ENCODE data around the gene NAALAD2. TPM values are rescaled to one million over a fixed set of nuclear protein-coding genes. Genes with fewer than 3 reads are reported as not detected.
"Not testable (repeated sequence)": the region's sequence is repeated elsewhere in the genome, so short reads cannot be mapped to it uniquely, and the experiment has no call there.

NAALAD2 gene
- total RNA-seq, 1 experiment from 2014 or later, result 3.9 TPM

DNA sequence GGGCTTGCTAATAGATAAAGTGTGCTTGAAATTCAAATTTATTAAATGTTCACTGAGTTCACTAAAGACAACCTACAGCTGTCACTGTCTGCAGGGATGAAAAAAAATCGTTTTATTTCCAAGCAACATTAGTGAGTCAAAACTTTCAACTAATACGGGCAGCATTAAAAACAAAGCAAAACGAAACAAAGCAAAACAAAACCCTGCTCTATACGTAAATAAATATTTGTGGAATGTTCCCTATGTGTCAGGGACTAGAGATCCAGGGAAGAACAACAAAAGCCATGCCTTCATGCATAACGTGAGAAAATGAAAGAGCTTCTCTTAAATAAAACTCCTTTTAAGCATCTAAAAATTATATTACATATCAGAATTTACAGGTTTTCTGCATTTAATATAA is 553 bp downstream of the NAALAD2 start:
- H3K36me3 ChIP-seq (ENCODE audit: insufficient read depth, low read length, poor library complexity, severe bottlenecking), result no peaks in the 10 kb centered on the region
- intact Hi-C loops (cut with micrococcal nuclease; ENCODE audit: unreplicated experiment), result no loop called here
- no peak for DNase-seq (ENCODE audit: low spot score)
- no peak for TF ChIP-seq EZH2 (IDR thresholded peaks at IDR 0.05; ENCODE audit: borderline replicate concordance, low read depth, low read length, poor library complexity, severe bottlenecking)
- TF ChIP-seq CTCF (conservative IDR thresholded peaks at IDR 0.05; ENCODE audit: low read depth, low read length), result no peak
- ChIA-PET CTCF (no interaction called here), POLR2A (ENCODE audit: low non-redundant PET) (no interaction called here)
- H3K4me3 ChIP-seq (ENCODE audit: low read depth, low read length, poor library complexity, severe bottlenecking), result peak overlapping the region; percentile 57
- BruUV-seq (replicated peaks), result no TSS peak
- peaks cover 6% of the 10 kb centered on the region for H3K27me3 ChIP-seq (replicated peaks; ENCODE audit: insufficient read depth, low read depth, low read length, poor library complexity)
- no peaks in the 10 kb centered on the region for H3K9me3 ChIP-seq (ENCODE audit: low read depth, low read length, poor library complexity, severe bottlenecking)
- peaks cover 5% of the 10 kb centered on the region for H3K4me1 ChIP-seq (ENCODE audit: insufficient read depth, low read length, poor library complexity, severe bottlenecking)
- peak overlapping the region; percentile 29 for H3K27ac ChIP-seq (ENCODE audit: low read depth, low read length, poor library complexity, severe bottlenecking)

- H3K4me1 ChIP-seq (ENCODE audit: insufficient read depth, low read length, poor library complexity, severe bottlenecking), result no peaks in the 10 kb centered on the region
- no TSS peak for BruUV-seq (replicated peaks)
- H3K27ac ChIP-seq (ENCODE audit: low read depth, low read length, poor library complexity, severe bottlenecking), result no peak overlapping the region
- H3K27me3 ChIP-seq (replicated peaks; ENCODE audit: insufficient read depth, low read depth, low read length, poor library complexity), result no peaks in the 10 kb centered on the region
- TF ChIP-seq CTCF (conservative IDR thresholded peaks at IDR 0.05; ENCODE audit: low read depth, low read length) (peak; percentile 35; the same call in 1 of the 2 replicates), EZH2 (IDR thresholded peaks at IDR 0.05; ENCODE audit: borderline replicate concordance, low read depth, low read length, poor library complexity, severe bottlenecking) (no peak)
- no peaks in the 10 kb centered on the region for H3K9me3 ChIP-seq (ENCODE audit: low read depth, low read length, poor library complexity, severe bottlenecking)
- intact Hi-C loops (cut with micrococcal nuclease; ENCODE audit: unreplicated experiment), result no loop called here
- no peak overlapping the region for H3K4me3 ChIP-seq (ENCODE audit: low read depth, low read length, poor library complexity, severe bottlenecking)
- no peak for DNase-seq (ENCODE audit: low spot score)
- CTCF ChIA-PET, result no interaction called here
- POLR2A ChIA-PET (ENCODE audit: low non-redundant PET), result no interaction called here
- H3K36me3 ChIP-seq (ENCODE audit: insufficient read depth, low read length, poor library complexity, severe bottlenecking), result no peaks in the 10 kb centered on the region
These were observed 14.4 kb downstream of the NAALAD2 start for GRCh38 chr11:90148900-90149299.

DNA sequence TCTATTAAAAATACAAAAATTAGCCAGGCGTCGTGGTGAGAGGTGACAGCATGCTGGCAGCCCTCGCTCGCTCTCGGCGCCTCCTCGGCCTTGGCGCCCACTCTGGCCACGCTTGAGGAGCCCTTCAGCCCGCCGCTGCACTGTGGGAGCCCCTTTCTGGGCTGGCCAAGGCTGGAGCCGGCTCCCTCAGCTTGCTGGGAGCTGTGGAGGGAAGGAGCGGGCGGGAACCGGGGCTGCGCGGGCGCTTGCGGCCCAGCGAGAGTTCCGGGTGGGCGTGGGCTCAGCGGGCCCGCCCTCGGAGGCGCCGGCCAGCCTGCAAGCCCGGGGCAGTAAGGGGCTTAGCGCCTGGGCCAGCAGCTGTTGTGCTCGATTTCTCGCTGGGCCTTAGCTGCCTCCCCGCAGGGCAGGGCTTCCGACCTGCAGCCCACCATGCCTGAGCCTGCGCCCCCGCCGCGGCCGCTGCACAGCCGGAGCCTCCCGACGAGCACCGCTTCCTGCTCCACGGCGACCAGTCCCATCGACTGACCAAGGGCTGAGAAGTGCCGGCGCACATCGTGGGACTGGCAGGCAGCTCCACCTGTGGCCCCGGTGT is 32.6 kb downstream of the NAALAD2 start:
- DNase-seq (ENCODE audit: low spot score); H3K27ac ChIP-seq (ENCODE audit: low read depth, low read length, poor library complexity, severe bottlenecking): not testable (repeated sequence)

DNA sequence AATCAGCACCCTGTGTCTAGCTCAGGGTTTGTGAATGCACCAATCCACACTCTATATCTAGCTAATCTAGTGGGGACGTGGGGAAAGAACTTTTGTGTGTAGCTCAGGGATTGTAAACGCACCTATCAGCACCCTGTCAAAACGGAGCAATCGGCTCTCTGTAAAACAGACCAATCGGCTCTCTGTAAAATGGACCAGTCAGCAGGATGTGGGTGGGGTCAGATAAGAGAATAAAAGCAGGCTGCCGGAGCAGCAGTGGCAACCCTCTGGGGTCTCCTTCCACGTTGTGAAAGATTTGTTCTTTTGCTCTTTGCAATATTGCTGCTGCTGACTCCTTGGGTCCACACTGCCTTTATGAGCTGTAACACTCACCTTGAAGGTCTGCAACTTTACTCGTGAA is 33.2 kb downstream of the NAALAD2 start:
- H3K4me3 ChIP-seq (ENCODE audit: low read depth, low read length, poor library complexity, severe bottlenecking); H3K27me3 ChIP-seq (replicated peaks; ENCODE audit: insufficient read depth, low read depth, low read length, poor library complexity); DNase-seq (ENCODE audit: low spot score); H3K4me1 ChIP-seq (ENCODE audit: insufficient read depth, low read length, poor library complexity, severe bottlenecking); BruUV-seq (replicated peaks); POLR2A ChIA-PET (ENCODE audit: low non-redundant PET); intact Hi-C loops (cut with micrococcal nuclease; ENCODE audit: unreplicated experiment); H3K9me3 ChIP-seq (ENCODE audit: low read depth, low read length, poor library complexity, severe bottlenecking); CTCF ChIA-PET; H3K27ac ChIP-seq (ENCODE audit: low read depth, low read length, poor library complexity, severe bottlenecking); H3K36me3 ChIP-seq (ENCODE audit: insufficient read depth, low read length, poor library complexity, severe bottlenecking): not testable (repeated sequence)

More for the DNA sequence above, 32.6 kb downstream of the NAALAD2 start:
- H3K36me3 ChIP-seq (ENCODE audit: insufficient read depth, low read length, poor library complexity, severe bottlenecking); H3K27me3 ChIP-seq (replicated peaks; ENCODE audit: insufficient read depth, low read depth, low read length, poor library complexity); H3K9me3 ChIP-seq (ENCODE audit: low read depth, low read length, poor library complexity, severe bottlenecking); BruUV-seq (replicated peaks); H3K4me3 ChIP-seq (ENCODE audit: low read depth, low read length, poor library complexity, severe bottlenecking); POLR2A ChIA-PET (ENCODE audit: low non-redundant PET); CTCF ChIA-PET; H3K4me1 ChIP-seq (ENCODE audit: insufficient read depth, low read length, poor library complexity, severe bottlenecking); intact Hi-C loops (cut with micrococcal nuclease; ENCODE audit: unreplicated experiment): not testable (repeated sequence)
